Natural killer cell (primary cell): ENCODE data around the gene STAM. TPM values are rescaled to one million over a fixed set of nuclear protein-coding genes. Genes with fewer than 3 reads are reported as not detected.

Experiments
- ATAC-seq, 3 donors: fragments of 150-1000 bp in 2 of 3; fragments of 200-7000 bp in 1 of 3; cut with Tn5 transposase; 1 replicate in 1 of 3; 2 replicates in 2 of 3; pipeline ENCODE4 v1.10.0; 2021; ENCODE audit warnings: mild to moderate bottlenecking in 2 of 3, moderate library complexity in 2 of 3
- DNase-seq, 2 donors: peaks; one replicate each; pipeline versions ENCODE4 v3.0.0 to v3.0.0-alpha.2; 2013 to 2021; ENCODE audit warnings: mixed read lengths in 1 of 2
- H3K27ac ChIP-seq: one replicate; pipeline ENCODE4 v1.5.1; 2013; ENCODE audit warnings: mild to moderate bottlenecking, low read length
- H3K27me3 ChIP-seq: one replicate; pipeline ENCODE4 v1.6.1; 2013; ENCODE audit warnings: low read length; ENCODE audit not compliant: control insufficient read depth, insufficient read depth
- H3K36me3 ChIP-seq: one replicate; pipeline ENCODE4 v1.6.1; 2013; ENCODE audit warnings: low read length; ENCODE audit not compliant: control insufficient read depth, insufficient read depth
- H3K4me1 ChIP-seq: one replicate; pipeline ENCODE4 v1.6.1; 2013; ENCODE audit warnings: low read length; ENCODE audit not compliant: control insufficient read depth, insufficient read depth
- H3K4me3 ChIP-seq: one replicate; pipeline ENCODE4 v1.5.1; 2013; ENCODE audit warnings: low read length
- H3K9me3 ChIP-seq: one replicate; pipeline ENCODE4 v1.6.1; 2013; ENCODE audit warnings: low read length; ENCODE audit not compliant: control insufficient read depth, insufficient read depth
- H3K27ac Mint-ChIP-seq, 2 donors: one replicate each; pipeline ENCODE4 v1.8.0; 2022; ENCODE audit warnings: mild to moderate bottlenecking in 2 of 2, mixed read lengths in 2 of 2, moderate library complexity in 1 of 2
- H3K27me3 Mint-ChIP-seq, 2 donors: one replicate each; pipeline ENCODE4 v1.8.0; 2022; ENCODE audit warnings: low read depth in 2 of 2, mixed read lengths in 2 of 2
- H3K36me3 Mint-ChIP-seq: one replicate; pipeline ENCODE4 v1.8.0; 2022; ENCODE audit warnings: mixed read lengths
- H3K4me1 Mint-ChIP-seq, 2 donors: one replicate each; pipeline ENCODE4 v1.8.0; 2022; ENCODE audit warnings: mixed read lengths in 2 of 2
- H3K4me3 Mint-ChIP-seq: one replicate; pipeline ENCODE4 v1.8.0; 2022; ENCODE audit warnings: mild to moderate bottlenecking, moderate library complexity, mixed read lengths
- H3K9me3 Mint-ChIP-seq, 2 donors: one replicate each; pipeline ENCODE4 v1.8.0; 2022; ENCODE audit warnings: mixed read lengths in 2 of 2
- CTCF ChIP-seq: fragments of 200-600 bp; IDR thresholded peaks from one replicate; pipeline ENCODE4 v1.8.0; 2022; ENCODE audit warnings: antibody characterized with exemption
- WGBS: methylation state at CpG from one replicate; pipeline ENCODE4 v1.1.7; 2013; ENCODE audit warnings: missing lambda C conversion rate; ENCODE audit not compliant: insufficient coverage; 5-methylcytosine and 5-hydroxymethylcytosine counted together
- intact Hi-C: fragments of 100-400 bp; cut with micrococcal nuclease; formaldehyde crosslinking; loops from one replicate; pipeline ENCODE4 v1.14.2; 2022
- total RNA-seq, 4 donors: library from RNA; stranded (reverse); fragments of 120-200 nt in 1 of 4; gene quantifications; one replicate each; pipeline versions ENCODE4 v1.2.3 to v1.2.4, GENCODE V29; 2013 to 2022

STAM gene
- total RNA-seq, 3 donors from 2014 or later (not counting 1 experiment from before 2014, with no cell fraction given) = 37.8 to 40.2 (median 38.6) TPM

GRCh38 chr10:17708821-17709220, 64.9 kb downstream of the STAM start:
- ATAC-seq (no peak), DNase-seq (no peak)
- H3K27ac Mint-ChIP-seq = no peak overlapping the region
- intact Hi-C loops = no loop called here
- TF ChIP-seq CTCF = no peak
- WGBS = 93% methylated on average over 5 of the region's 10 CpGs
- peaks cover 2% of the 10 kb centered on the region for H3K36me3 Mint-ChIP-seq
- H3K9me3 ChIP-seq = no peaks in the 10 kb centered on the region
- H3K27me3 ChIP-seq = no peaks in the 10 kb centered on the region
- peaks cover 52% of the 10 kb centered on the region for H3K36me3 ChIP-seq
- H3K4me3 Mint-ChIP-seq = no peak overlapping the region
- H3K4me1 Mint-ChIP-seq = no peaks in the 10 kb centered on the region
- H3K4me3 ChIP-seq = no peak overlapping the region
- H3K9me3 Mint-ChIP-seq = no peaks in the 10 kb centered on the region
- H3K4me1 ChIP-seq = no peaks in the 10 kb centered on the region
- H3K27ac ChIP-seq = no peak overlapping the region
- no peaks in the 10 kb centered on the region for H3K27me3 Mint-ChIP-seq

- H3K27me3 ChIP-seq = no peaks in the 10 kb centered on the region
- H3K27me3 Mint-ChIP-seq = no peaks in the 10 kb centered on the region
- ATAC-seq (no peak), DNase-seq (no peak)
- TF ChIP-seq CTCF = no peak
- H3K9me3 Mint-ChIP-seq = no peaks in the 10 kb centered on the region
- no peaks in the 10 kb centered on the region for H3K4me1 Mint-ChIP-seq
- peaks cover 59% of the 10 kb centered on the region for H3K36me3 ChIP-seq
- H3K4me3 ChIP-seq = no peak overlapping the region
- H3K36me3 Mint-ChIP-seq = peaks cover 8% of the 10 kb centered on the region
- H3K9me3 ChIP-seq = no peaks in the 10 kb centered on the region
- intact Hi-C loops = no loop called here
- WGBS = 94% methylated on average over 5 of the region's 5 CpGs
- H3K27ac ChIP-seq = no peak overlapping the region
- H3K27ac Mint-ChIP-seq = no peak overlapping the region
- no peaks in the 10 kb centered on the region for H3K4me1 ChIP-seq
- no peak overlapping the region for H3K4me3 Mint-ChIP-seq
These were observed 65.5 kb downstream of the STAM start for GRCh38 chr10:17709492-17709891.

- no peak for TF ChIP-seq CTCF
- WGBS = 88% methylated on average over 4 of the region's 4 CpGs
- DNase-seq (no peak), ATAC-seq (no peak)
- H3K4me3 ChIP-seq = no peak overlapping the region
- H3K27me3 Mint-ChIP-seq = no peaks in the 10 kb centered on the region
- H3K36me3 Mint-ChIP-seq = peaks cover 9% of the 10 kb centered on the region
- no peaks in the 10 kb centered on the region for H3K4me1 Mint-ChIP-seq
- H3K27me3 ChIP-seq = no peaks in the 10 kb centered on the region
- H3K9me3 Mint-ChIP-seq = no peaks in the 10 kb centered on the region
- H3K27ac Mint-ChIP-seq = no peak overlapping the region
- no peaks in the 10 kb centered on the region for H3K9me3 ChIP-seq
- H3K4me3 Mint-ChIP-seq = no peak overlapping the region
- intact Hi-C loops = no loop called here
- no peaks in the 10 kb centered on the region for H3K4me1 ChIP-seq
- no peak overlapping the region for H3K27ac ChIP-seq
- peaks cover 65% of the 10 kb centered on the region for H3K36me3 ChIP-seq
These were observed 66.2 kb downstream of the STAM start for GRCh38 chr10:17710181-17710580.

GRCh38 chr10:17712053-17712452, 68.1 kb downstream of the STAM start:
- Histone ChIP-seq H3K27ac (no peak overlapping the region), H3K4me3 (no peak overlapping the region), H3K36me3 (peaks cover 65% of the 10 kb centered on the region), H3K9me3 (no peaks in the 10 kb centered on the region), H3K4me1 (no peaks in the 10 kb centered on the region), H3K27me3 (no peaks in the 10 kb centered on the region)
- no peak overlapping the region for H3K27ac Mint-ChIP-seq
- H3K4me1 Mint-ChIP-seq = no peaks in the 10 kb centered on the region
- no peaks in the 10 kb centered on the region for H3K9me3 Mint-ChIP-seq
- no peaks in the 10 kb centered on the region for H3K27me3 Mint-ChIP-seq
- DNase-seq (no peak), ATAC-seq (no peak)
- H3K36me3 Mint-ChIP-seq = peaks cover 9% of the 10 kb centered on the region
- no peak for TF ChIP-seq CTCF
- intact Hi-C loops = no loop called here
- 100% methylated on average over 3 of the region's 5 CpGs for WGBS
- no peak overlapping the region for H3K4me3 Mint-ChIP-seq
